ENCODE measurements around the gene MAP7. TPM values are rescaled to one million over a fixed set of nuclear protein-coding genes. Genes with fewer than 3 reads are reported as not detected.
A peak's percentile ranks its signal among the peaks of the same experiment; 100 is the strongest.

The MAP7 gene
- total and polyA plus RNA-seq, 2 of the 13 experiments (the other 11 are each of a cell fraction or from before 2014, with no cell fraction given), result 0.04 TPM; not detected in 1

DNA sequence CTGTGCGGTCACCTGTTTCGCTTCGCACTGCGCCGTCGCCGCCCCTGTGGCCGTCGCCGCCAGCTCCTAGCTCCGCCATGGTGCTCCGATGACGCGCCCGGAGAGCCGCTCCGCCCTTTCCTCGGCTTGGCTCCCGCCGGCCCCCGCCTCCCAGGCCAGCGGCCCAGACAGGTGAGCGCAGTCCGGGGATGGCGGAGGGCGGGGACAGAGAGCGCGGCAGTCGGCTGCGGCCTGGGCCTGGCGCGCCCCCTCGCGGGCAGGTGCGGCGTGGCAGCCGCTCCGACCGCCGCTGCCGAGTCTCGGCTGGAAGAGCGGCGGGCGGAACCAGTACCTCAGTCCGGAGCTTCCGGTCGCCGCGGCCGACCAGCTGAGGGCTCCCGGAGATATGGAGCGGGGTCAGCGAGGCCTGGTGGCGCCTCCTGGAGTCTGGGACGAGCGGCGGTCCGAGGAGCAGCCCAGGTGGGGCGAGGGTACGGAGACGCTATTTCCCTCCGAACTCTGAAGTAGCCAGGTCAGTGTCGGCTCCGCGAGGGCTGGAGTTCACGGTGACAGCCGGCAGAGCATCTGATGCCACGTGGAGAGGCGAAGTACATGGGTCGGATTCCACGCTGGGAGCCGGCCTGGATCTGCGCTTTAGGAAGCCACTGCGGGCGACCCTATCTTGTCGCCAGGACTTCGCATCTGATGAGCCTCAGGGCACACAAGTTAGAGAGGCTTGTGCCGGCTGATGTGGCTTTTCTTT lies at the start of gene MAP7 (continued):
- 0 out of 2 replicates have a peak, but pooled peaks have one; percentile 16 for TF ChIP-seq POGZ (CRISPR knock-in tag; IDR thresholded peaks at IDR 0.05)
- TF ChIP-seq ZNF333 (CRISPR knock-in tag; IDR thresholded peaks at IDR 0.05; ENCODE audit: borderline replicate concordance), result no peak
- no peak for TF ChIP-seq FOSL2 (CRISPR knock-in tag; IDR thresholded peaks at IDR 0.05)
- no peak for TF ChIP-seq MAZ (IDR thresholded peaks at IDR 0.05; ENCODE audit: borderline replicate concordance, low read depth, low read length)
- peak; percentile 60 for TF ChIP-seq MAZ (CRISPR knock-in tag; IDR thresholded peaks at IDR 0.05; ENCODE audit: low read depth)
- TF ChIP-seq, protein P1, sequence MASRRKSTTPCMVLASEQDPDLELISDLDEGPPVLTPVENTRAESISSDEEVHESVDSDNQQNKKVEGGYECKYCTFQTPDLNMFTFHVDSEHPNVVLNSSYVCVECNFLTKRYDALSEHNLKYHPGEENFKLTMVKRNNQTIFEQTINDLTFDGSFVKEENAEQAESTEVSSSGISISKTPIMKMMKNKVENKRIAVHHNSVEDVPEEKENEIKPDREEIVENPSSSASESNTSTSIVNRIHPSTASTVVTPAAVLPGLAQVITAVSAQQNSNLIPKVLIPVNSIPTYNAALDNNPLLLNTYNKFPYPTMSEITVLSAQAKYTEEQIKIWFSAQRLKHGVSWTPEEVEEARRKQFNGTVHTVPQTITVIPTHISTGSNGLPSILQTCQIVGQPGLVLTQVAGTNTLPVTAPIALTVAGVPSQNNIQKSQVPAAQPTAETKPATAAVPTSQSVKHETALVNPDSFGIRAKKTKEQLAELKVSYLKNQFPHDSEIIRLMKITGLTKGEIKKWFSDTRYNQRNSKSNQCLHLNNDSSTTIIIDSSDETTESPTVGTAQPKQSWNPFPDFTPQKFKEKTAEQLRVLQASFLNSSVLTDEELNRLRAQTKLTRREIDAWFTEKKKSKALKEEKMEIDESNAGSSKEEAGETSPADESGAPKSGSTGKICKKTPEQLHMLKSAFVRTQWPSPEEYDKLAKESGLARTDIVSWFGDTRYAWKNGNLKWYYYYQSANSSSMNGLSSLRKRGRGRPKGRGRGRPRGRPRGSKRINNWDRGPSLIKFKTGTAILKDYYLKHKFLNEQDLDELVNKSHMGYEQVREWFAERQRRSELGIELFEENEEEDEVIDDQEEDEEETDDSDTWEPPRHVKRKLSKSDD (CRISPR knock-in tag; IDR thresholded peaks at IDR 0.05; ENCODE audit: low read depth), result 0 out of 2 replicates have a peak, but pooled peaks have one; percentile 56
- no peak for TF ChIP-seq ARNT2 (CRISPR knock-in tag; IDR thresholded peaks at IDR 0.05; ENCODE audit: low read depth)
- TF ChIP-seq ZFX (CRISPR knock-in tag; IDR thresholded peaks at IDR 0.05; ENCODE audit: low read depth), result peak; percentile 27; the same call in 1 of the 2 replicates
- TF ChIP-seq NR2C2 (CRISPR knock-in tag; IDR thresholded peaks at IDR 0.05; ENCODE audit: borderline replicate concordance), result no peak
- no peak for TF ChIP-seq ZNF598 (CRISPR knock-in tag; IDR thresholded peaks at IDR 0.05; ENCODE audit: borderline replicate concordance)
- no peak for TF ChIP-seq ZNF703 (CRISPR knock-in tag; IDR thresholded peaks at IDR 0.05; ENCODE audit: borderline replicate concordance)
- TF ChIP-seq, protein P2, sequence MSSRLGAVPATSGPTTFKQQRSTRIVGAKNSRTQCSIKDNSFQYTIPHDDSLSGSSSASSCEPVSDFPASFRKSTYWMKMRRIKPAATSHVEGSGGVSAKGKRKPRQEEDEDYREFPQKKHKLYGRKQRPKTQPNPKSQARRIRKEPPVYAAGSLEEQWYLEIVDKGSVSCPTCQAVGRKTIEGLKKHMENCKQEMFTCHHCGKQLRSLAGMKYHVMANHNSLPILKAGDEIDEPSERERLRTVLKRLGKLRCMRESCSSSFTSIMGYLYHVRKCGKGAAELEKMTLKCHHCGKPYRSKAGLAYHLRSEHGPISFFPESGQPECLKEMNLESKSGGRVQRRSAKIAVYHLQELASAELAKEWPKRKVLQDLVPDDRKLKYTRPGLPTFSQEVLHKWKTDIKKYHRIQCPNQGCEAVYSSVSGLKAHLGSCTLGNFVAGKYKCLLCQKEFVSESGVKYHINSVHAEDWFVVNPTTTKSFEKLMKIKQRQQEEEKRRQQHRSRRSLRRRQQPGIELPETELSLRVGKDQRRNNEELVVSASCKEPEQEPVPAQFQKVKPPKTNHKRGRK (CRISPR knock-in tag; IDR thresholded peaks at IDR 0.05), result no peak
- TF ChIP-seq ZC3H13 (CRISPR knock-in tag; IDR thresholded peaks at IDR 0.05), result no peak
- TF ChIP-seq AHDC1 (CRISPR knock-in tag; IDR thresholded peaks at IDR 0.05; ENCODE audit: borderline replicate concordance), result no peak
- no peak for TF ChIP-seq MYNN (CRISPR knock-in tag; IDR thresholded peaks at IDR 0.05; ENCODE audit: low read depth)
- no peak for TF ChIP-seq ARHGAP35 (CRISPR knock-in tag; IDR thresholded peaks at IDR 0.05; ENCODE audit: borderline replicate concordance)
- TF ChIP-seq MED8 (CRISPR knock-in tag; IDR thresholded peaks at IDR 0.05; ENCODE audit: insufficient replicate concordance), result no peak
- TF ChIP-seq ZNF441 (CRISPR knock-in tag; IDR thresholded peaks at IDR 0.05; ENCODE audit: borderline replicate concordance), result no peak
- TF ChIP-seq RCOR2 (CRISPR knock-in tag; IDR thresholded peaks at IDR 0.05), result no peak

Measured in HepG2 (cell line).